AG04449 (cell line): ENCODE data around the gene MARK4.
"Not testable (repeated sequence)": the region's sequence is repeated elsewhere in the genome, so short reads cannot be mapped to it uniquely, and the experiment has no call there.

Experiments
- CTCF ChIA-PET: fragments of 350-600 bp; formaldehyde crosslinking; extraction: SDS; loops from one replicate; lab custom pipeline; 2021; ENCODE audit warnings: antibody characterized with exemption; lab: Yijun Ruan, JAX
- POLR2A ChIA-PET: fragments of 400-600, 350-600 bp; formaldehyde crosslinking; extraction: SDS; loops from one replicate; lab custom pipeline; 2020; ENCODE audit warnings: antibody characterized with exemption, inconsistent platforms; lab: Yijun Ruan, JAX
- DNase-seq: peaks from one replicate; pipeline ENCODE4 v3.0.0-alpha.2; 2010; ENCODE audit warnings: low read depth, low spot score
- H3K4me3 ChIP-seq: 2 replicates; pipeline ENCODE4 v1.5.1; 2011; ENCODE audit warnings: low read depth, mild to moderate bottlenecking, control low read depth, low read length
- TF ChIP-seq, protein P1 (sequence below): IDR thresholded peaks from one replicate; pipeline ENCODE4 v1.5.1; 2011; ENCODE audit warnings: mild to moderate bottlenecking, moderate library complexity, low read length, control low read depth, inconsistent platforms; ENCODE audit not compliant: insufficient read depth; ENCODE audit errors: missing control alignments

Gene MARK4

DNA sequence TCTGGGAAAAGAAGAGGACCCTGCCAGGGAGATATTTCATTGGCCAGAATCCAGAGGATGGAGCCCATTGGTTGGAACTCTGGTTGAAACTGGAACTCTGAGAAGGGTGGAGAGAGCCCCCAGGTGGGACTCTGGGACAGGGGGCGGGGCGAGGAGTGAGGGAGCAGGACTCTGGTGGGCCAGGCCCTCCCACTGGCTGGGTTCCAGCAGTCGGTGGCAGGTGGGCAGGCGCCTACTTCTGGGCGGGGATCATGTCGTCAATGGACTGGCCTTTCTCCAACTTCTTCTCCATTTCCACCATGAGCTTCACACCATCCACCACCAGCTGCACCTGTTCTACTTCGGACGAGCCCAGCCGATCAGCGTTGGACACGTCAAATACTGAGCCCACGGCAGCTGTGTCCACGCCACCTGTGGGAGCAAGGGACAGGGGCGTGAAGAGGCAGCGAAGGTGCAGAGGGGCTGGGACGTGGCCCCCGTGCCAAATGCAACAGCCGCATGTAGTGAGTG lies 55.5 kb downstream of the MARK4 start:
- no peak overlapping the region for H3K4me3 ChIP-seq
- ChIA-PET POLR2A (interaction anchor here (0.6 to 1.3 kb wide), 3 partner anchors 20 to 44 kb away, joined by 3 to 4 read pairs (median 3); no protein-coding TSS in a partner anchor), CTCF (interaction anchor here (1.8 kb wide), 1 partner anchor 31 kb away, joined by 7 read pairs; no protein-coding TSS in a partner anchor)
- TF ChIP-seq, protein P1, sequence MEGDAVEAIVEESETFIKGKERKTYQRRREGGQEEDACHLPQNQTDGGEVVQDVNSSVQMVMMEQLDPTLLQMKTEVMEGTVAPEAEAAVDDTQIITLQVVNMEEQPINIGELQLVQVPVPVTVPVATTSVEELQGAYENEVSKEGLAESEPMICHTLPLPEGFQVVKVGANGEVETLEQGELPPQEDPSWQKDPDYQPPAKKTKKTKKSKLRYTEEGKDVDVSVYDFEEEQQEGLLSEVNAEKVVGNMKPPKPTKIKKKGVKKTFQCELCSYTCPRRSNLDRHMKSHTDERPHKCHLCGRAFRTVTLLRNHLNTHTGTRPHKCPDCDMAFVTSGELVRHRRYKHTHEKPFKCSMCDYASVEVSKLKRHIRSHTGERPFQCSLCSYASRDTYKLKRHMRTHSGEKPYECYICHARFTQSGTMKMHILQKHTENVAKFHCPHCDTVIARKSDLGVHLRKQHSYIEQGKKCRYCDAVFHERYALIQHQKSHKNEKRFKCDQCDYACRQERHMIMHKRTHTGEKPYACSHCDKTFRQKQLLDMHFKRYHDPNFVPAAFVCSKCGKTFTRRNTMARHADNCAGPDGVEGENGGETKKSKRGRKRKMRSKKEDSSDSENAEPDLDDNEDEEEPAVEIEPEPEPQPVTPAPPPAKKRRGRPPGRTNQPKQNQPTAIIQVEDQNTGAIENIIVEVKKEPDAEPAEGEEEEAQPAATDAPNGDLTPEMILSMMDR, result no peak
- DNase-seq, result no peak

DNA sequence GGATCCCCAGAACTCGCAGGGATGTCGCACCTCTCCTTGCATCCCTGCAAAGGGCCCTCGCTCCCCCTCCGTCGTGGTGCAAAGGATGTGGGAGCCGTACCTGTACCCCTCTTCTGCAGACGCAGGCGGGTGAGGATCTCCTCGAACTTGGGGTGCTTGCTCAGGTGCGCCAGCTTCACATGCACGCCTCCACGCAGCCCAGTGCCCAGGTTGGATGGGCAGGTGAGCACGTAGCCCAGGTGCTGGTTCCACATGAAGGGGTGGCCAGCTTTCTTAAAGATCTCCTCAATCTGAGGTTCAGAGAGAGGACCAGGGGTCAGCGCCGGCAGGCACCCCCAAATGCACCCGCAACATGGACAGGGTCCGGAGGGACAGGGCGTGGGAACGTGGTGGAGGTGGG lies 56.3 kb downstream of the MARK4 start:
- TF ChIP-seq, protein P1, result no peak
- ChIA-PET CTCF (interaction anchor here (1.8 kb wide), 1 partner anchor 31 kb away, joined by 7 read pairs; no protein-coding TSS in a partner anchor), POLR2A (no interaction called here)
- no peak overlapping the region for H3K4me3 ChIP-seq
- no peak for DNase-seq

DNA sequence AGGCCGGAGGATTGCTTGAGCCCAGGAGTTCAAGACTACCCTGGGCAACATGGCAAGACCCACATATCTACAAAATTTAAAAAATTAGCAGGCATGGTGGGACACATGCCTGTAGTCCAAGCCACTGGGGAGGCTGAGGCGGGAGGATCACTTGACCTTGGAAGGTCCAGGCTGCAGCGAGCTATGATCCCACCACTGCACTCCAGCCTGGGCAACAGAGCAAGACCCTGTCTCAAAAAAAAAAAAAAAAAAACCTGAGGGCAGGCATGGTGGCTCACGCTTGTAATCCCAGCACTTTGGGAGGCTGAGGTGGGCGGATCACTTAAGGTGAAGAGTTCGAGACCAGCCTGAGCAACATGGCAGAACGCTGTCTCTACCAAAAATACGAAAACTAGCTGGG lies 58.3 kb downstream of the MARK4 start:
- CTCF ChIA-PET, POLR2A ChIA-PET, DNase-seq, H3K4me3 ChIP-seq: not testable (repeated sequence)

DNA sequence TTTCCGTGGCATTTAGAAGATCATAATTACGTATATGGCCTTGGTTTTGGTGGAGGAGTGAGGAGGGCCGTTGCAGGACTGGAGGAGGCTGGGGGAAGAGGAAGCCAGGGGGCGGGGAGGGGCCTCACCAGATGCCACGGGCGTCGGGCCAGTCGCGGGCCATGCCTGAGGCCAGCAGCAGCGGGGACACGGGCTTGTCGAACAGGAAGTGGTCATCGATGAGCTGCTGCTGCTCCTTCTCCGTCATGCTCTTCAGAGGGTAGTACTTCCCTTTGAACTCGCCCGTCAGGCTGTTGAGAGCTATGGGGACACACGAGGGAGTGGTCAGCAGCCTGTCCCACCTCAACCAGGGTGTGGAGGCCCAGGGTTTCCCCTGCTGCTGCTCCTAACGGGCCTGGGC lies 60.5 kb downstream of the MARK4 start:
- DNase-seq, result no peak
- CTCF ChIA-PET, result no interaction called here
- TF ChIP-seq, protein P1, result no peak
- H3K4me3 ChIP-seq, result no peak overlapping the region
- POLR2A ChIA-PET, result no interaction called here

DNA sequence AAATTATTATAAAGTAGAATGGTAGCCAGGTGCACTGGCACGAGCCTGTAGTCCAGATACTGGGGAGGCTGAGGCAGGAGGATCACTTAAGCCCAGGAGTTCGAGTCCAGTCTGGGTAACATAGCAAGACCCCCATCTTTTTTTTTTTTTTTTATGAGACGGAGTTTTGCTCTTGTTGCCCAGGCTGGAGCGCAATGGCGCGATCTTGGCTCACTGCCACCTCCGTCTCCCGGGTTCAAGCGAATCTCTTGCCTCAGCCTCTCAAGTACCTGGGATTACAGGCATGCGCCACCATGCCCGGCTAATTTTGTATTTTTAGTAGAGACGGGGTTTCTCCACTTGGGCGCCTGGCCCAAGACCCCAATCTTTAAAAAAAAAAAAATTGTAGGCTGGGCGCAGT lies 61.2 kb downstream of the MARK4 start:
- CTCF ChIA-PET, DNase-seq, H3K4me3 ChIP-seq: not testable (repeated sequence)
- POLR2A ChIA-PET, result interaction anchor here (0.6 kb wide), 1 partner anchor 12 kb away, joined by 3 read pairs; no protein-coding TSS in a partner anchor

DNA sequence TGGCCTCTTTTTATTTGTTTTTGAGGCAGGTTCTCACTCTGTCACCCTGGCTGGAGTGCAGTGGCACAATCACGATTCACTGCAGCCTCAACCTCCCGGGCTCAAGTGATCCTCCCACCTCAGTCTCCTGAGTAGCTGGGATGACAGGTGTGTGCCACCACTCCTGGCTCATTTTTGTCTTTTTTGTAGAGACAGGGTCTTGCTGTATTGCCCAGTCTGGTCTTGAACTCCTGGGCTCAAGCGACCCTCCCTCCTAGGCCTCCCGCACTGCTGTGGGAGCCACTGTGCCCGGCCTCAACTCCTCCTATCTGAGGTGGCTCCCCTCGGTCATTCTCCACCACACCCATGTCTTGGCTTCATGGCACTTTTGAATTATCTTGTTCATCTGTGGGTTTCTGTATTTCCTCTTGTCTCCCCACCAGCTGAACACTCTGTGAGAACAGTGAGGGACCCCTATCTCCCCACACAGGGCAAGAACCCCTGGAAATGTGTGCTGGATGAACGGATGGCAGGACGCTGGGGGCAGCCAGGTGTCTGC lies 63.7 kb downstream of the MARK4 start:
- no peak for DNase-seq
- TF ChIP-seq, protein P1, result no peak
- ChIA-PET POLR2A (no interaction called here), CTCF (no interaction called here)
- H3K4me3 ChIP-seq, result no peak overlapping the region

DNA sequence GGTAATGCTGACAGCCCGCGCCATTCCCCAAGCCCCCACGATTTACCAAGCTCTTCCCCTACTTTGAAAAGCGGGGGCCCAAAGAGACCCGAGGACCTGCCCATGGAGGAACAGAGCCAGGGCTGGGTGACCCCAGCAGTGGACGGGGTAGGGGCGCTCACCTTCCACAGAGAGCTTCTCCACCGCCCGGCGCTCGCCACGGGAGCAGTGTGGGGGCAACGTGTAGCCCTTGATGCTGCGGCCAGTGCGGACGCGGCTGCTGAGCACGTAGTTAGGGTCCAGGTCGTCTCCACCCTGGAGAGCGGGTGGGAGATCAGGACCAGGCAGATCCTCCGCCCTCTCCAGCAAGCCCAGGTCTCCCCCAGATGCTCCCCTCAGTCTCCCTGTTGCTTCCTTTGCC lies 64.2 kb downstream of the MARK4 start:
- no peak overlapping the region for H3K4me3 ChIP-seq
- CTCF ChIA-PET, result no interaction called here
- TF ChIP-seq, protein P1, result no peak
- POLR2A ChIA-PET, result no interaction called here
- DNase-seq, result no peak
